HG02571 (cell line): ENCODE data around the gene ACAP3.
"Not testable (repeated sequence)": the region's sequence is repeated elsewhere in the genome, so short reads cannot be mapped to it uniquely, and the experiment has no call there.

Experiments used
- ATAC-seq: cut with Tn5 transposase; IDR thresholded peaks from one replicate; pipeline ENCODE4 v1.9.1; 2021; ENCODE audit warnings: mild to moderate bottlenecking, moderate library complexity; ENCODE audit not compliant: unreplicated experiment

ACAP3 gene

DNA sequence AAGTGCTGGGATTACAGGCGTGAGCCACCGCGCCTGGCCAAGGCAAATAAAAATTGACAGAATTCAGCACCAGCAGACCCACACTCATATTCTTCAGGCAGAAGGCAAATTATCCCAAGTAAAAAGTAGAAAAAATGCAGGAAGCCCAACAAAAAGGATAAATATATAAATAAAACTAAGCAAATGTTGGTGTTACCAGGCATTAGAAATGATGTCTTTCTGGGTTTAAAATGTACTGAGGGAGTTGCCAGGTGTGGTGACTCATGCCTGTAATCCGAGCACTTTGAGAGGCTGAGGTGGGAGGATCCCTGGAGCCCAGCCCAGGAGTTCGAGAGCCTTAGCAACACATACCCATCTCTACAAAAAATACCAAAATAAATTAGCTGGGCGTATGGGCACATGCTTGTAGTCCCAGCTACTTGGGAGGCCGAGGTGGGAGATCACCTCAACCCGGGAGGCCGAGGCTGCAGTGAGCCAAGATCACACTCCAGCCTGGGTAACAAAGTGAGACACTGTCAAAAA lies 10.5 kb upstream of the ACAP3 start:
- no peak for ATAC-seq

- ATAC-seq, result no peak
Observed at GRCh38 chr1:1317420-1317819, 9.7 kb upstream of the ACAP3 start.

- ATAC-seq, result not testable (repeated sequence)
Observed at GRCh38 chr1:1316199-1316598, 8.5 kb upstream of the ACAP3 start.

GRCh38 chr1:1315435-1315954 lies 7.8 kb upstream of the ACAP3 start:
- no peak for ATAC-seq

GRCh38 chr1:1314678-1315335 lies 7.1 kb upstream of the ACAP3 start:
- no peak for ATAC-seq

GRCh38 chr1:1314237-1314586 lies 6.5 kb upstream of the ACAP3 start:
- no peak for ATAC-seq

GRCh38 chr1:1313500-1314236 lies 5.9 kb upstream of the ACAP3 start:
- no peak for ATAC-seq

DNA sequence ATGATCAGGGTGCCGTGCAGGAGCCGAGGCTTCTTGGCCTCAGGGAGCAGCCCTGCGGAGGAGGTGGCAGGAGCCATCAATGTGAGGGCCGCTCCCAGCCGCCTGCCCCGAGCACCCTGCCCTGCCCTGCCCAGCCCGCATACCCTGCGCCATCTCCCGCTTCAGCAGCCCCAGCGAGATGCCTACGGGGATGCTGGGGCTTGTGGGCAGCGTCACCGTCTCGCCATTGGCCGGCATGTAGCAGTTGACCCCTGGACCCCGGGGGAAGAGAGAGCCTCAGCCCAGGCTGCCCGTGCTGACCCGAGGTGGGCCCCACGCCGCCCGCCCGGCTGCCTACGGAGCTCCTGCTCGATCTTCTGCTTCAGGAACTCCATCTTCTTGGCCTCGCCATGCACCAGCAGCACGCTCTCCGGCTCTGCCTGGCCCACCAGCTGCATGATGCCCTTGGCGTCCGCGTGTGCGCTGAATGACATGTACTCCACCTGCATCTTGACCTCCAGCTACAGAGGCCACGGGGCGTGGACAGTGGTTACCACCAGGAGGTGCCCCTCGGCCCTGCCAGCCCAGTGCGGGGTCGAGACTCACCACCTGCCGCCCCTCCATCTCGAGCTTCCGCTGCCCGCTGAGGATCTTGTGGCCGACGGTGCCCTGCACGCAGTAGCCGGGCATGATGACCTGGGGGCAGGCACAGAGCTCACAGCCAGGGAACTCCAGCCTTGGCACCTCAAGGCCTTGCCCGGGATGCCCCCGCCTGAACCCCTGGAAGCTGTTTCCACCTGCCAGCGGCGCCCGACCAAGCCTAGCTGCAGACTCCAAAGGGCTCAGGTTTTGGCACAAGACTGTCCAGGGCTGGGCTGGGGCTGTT lies 5.0 kb upstream of the ACAP3 start:
- ATAC-seq, result no peak

- no peak for ATAC-seq
Observed at GRCh38 chr1:1311107-1312104, 3.7 kb upstream of the ACAP3 start.

DNA sequence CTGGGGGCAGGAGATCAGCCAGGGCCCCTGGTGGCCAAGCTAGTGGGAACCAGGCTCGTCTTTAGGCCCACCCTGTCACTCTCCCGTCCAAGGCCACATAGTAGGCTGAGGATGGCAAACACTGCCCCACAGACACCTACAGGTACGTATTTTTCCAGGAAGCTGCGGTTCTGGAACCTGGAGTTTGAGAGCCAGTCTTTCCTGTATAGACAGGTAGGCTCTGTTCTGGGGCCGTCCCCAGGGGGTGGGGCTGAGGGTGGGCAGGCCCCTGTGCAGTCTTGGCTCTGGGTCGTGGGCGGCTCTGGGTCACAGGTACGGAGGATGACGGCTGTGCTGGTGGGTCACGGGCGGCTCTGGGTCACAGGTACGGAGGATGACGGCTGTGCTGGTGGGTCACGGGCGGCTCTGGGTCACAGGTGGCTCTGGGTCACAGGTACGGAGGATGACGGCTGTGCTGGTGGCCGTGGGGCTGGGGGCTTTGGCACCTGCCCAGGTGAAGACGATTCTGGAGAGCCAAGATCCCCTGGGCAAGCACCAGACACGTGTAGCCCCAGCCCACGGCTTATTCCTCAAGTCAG lies 2.8 kb upstream of the ACAP3 start:
- ATAC-seq, result no peak

- no peak for ATAC-seq
Observed at GRCh38 chr1:1310109-1310385, 2.3 kb upstream of the ACAP3 start.

- ATAC-seq, result no peak
Observed at GRCh38 chr1:1309251-1310108, 1.8 kb upstream of the ACAP3 start.

GRCh38 chr1:1308756-1309250 lies 1.1 kb upstream of the ACAP3 start:
- no peak for ATAC-seq

DNA sequence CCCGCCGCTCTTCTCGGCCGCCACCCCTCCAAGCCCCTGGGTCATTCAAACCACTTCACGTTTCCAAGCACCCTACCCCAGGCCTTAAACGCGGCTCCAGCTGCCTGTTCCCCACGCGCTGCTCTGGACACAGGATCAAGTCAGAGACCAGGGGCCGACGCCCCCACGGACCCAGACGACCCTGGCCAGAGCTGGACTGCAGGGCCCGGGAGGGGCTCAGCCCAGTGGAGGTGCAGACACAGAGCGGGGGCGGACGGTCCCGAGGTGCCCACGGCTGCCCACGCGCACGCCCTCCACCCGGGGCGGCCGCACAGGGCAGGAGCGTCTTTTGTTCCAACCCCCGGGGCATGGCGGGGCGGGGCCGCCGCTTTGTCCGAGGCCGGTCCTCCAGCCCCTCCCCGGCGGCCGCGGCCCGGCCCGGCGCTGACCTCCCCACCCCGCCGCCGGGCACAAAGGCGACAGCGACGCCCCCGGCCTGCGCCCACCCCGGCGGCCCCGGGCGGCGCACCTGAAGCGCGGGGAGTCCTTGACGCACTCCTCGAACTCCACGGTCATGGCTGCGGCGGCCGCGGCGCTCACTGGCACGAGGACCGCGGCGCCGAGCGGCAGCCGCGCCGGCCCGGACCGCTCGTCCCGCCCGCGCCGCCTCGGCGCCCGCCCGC lies 338 bp downstream of the ACAP3 start:
- ATAC-seq, result peak; percentile 5

GRCh38 chr1:1306661-1307260 lies 969 bp downstream of the ACAP3 start:
- ATAC-seq, result no peak

- no peak for ATAC-seq
Observed at GRCh38 chr1:1306070-1306660, 1.6 kb downstream of the ACAP3 start.

DNA sequence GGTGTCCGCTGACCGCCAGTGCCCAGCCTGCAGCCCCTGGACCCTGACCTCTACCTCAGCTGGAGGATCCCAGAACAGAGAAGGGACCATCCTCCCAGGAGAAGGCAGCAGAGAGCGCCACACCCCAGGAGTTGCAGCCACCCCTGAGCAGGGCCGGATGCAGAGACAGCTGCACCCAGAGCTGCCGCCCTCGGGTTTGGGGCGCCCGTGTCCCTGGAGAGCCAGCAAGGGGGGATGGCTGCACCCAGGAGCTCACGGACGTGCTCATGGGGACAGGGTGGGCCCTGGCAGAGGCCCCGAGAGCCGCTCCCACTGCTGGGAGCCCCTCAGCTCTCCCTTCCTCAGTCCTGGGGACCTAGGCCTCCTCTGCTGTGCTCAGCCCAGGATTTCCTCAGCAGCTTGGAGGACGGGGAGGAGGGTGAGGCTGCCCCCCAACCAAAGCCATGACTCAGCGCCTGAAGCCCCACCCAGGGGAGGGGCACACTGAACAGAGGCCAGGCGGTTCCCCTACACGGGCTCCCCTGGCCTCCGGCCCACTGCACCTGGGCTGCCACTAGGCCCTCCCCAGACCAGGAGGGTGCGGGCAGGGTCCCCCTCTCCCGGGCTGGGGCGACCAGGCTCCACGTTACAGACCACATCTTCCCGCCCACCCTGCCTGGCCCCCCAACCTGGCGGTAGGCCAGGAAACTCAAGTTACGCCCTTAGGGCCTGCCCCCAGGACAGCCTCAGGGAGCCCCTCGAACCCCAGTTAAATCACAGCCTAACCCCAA lies 2.2 kb downstream of the ACAP3 start:
- no peak for ATAC-seq
